Measurements from ENCODE around the gene NTSR2.

The NTSR2 gene

DNA sequence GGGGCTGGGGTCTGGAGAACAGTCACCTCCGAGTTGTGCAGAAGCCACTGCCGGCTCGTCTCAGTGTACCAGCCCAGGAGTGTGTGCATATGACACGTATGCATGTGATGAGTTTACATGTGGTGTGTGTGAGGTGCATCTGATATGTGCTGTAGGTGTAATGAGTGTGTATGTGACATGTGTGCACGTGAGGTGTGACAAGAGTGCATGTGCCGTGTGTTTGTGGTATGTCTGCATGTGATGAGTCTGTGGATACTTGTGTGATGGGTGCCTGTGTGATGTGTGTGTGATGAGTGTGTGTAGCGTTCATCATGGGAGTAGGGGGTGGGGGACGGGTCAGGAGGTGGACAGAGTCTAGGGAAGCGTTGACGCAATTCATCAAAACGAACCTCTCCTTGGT is 12.8 kb downstream of the NTSR2 start:
- DNase-seq: no peak

DNA sequence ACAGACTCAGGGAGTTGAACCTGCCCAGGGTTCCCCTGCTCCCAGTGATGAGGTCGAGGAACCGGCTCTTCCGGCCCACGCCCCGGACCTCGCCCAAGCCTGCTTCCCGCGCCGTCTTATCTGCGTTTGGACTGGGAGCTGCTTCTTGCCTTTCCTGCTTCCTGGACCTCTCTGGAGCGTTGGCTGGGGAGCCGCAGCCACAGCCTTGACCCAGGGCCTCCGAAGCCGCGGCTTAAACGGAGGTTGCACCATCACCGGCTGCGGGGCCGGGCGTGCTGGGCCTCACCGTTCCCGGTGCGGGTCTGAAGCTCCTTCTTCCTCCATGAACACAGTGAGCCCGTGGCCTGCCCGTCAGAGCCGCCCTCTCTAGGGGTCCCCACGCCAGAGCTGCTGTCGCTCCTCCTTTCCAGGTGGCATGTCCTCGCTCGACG is 13.3 kb downstream of the NTSR2 start:
- DNase-seq: no peak

- DNase-seq: no peak
These were observed 13.7 kb downstream of the NTSR2 start for GRCh38 chr2:11656252-11656651.

DNA sequence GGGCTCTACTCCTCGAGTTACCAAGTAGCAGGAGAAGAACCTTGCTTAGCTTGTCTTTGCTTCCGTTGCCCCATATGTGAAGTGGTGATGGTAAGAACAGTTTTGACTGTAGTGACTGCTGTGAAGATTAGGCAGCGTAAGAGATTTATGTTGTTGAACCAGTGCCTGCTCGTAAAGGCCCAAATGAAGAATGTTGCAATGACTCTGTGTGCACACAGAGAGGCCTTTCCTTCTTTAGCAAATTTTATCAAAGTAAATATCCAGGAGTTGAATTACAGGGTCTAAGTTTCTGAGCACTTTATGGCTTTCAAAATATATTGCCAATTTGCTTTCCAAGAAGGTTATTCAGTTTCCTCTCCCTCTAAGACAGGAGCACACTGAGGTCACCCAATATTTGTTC is 14.5 kb downstream of the NTSR2 start:
- no peak for DNase-seq

- no peak for DNase-seq
These were observed 17.4 kb downstream of the NTSR2 start for GRCh38 chr2:11652553-11652952.

DNA sequence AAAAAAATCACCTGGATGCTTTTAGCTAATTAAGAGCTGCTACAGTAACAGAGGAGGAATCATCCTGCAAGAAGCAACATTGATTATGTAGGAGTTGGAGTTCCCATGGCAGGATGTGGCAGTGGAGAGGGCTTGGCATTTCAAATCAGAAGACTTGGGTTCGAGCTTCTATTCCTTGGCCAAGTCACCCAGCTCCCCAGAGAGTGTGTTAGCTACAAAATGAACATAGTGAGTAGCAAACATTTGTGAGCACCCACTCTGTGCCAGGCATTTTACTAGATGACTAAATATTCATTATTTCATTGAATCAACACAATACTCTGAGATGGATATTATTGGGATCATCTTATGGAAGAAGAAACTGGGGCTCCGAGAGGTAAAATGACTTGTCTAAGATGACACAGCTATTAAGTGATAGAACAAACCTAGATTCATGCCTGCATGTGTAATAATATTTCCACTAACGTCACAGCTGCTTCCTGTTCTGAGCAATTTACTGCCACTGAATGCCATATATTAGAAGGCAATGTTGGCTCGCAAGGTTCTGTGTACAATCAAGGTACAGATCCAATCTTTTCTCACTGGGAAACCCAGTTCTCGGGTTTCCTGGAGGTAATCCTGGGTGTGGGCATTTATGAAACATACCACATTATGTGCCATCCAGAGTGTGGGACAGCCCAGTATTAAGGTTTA is 18.0 kb downstream of the NTSR2 start:
- DNase-seq: no peak

GRCh38 chr2:11649093-11649492 is 20.9 kb downstream of the NTSR2 start:
- DNase-seq: no peak

- DNase-seq: no peak
These were observed 22.0 kb downstream of the NTSR2 start for GRCh38 chr2:11647834-11648600.

DNA sequence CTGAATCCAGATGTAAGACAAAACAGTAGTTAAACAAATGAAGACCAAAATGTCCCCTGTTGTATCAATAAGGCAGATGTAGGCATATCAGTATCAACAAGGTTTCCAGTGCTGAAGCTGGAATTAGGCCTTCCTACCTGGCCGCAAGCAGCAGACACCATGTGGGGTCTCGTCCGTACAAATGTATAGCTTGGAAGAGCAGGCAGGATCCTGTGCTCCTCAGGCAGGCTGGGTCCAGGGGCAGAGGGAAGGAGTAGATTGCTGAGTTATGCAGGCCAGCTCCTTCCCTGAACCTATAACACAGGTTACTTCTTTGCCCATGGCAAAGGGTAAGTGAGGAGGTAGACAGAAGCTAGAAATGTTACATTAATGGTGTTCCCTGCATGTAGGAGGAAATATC is 23.5 kb downstream of the NTSR2 start:
- no peak for DNase-seq

GRCh38 chr2:11644293-11644692 is 25.7 kb downstream of the NTSR2 start:
- no peak for DNase-seq

DNA sequence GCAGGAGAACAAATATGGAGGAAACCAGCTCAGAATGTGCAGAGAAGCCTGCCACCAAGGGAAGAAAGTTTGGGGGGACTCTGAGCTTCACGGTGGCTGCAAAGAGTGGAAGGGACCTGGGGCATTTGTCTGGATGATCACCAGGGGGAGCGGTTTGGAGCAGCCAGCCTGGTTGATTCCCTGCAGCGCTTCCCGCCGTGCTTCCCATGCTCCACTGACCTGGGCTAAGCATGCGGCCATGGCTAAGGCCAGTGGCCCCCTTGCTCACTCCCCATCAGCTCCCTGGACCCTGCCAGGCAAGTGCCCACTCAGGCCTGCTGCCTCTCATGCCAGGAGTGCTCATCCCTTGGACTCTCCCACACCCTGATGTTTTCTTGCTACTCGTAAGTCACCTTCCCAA is 27.0 kb downstream of the NTSR2 start:
- no peak for DNase-seq

DNA sequence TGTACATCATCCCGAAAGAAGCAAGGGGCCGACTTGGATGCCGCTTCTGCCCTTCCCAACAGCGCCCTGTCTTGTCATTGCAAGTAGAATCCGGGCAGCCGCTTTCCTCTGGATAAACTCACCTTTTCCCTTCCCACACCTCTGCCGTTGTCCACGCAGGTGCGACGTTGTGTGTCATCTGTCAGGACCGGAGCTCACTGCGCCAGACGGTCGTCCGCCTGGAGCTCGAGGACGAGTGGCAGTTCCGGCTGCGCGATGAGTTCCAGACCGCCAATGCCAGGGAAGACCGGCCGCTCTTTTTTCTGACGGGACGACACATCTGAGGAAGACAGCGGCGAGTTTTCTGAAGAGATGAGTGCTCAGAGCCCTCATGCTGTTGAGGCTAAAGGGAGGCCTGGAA is 29.9 kb downstream of the NTSR2 start:
- DNase-seq: no peak

GRCh38 chr2:11639503-11639902 is 30.5 kb downstream of the NTSR2 start:
- no peak for DNase-seq

DNA sequence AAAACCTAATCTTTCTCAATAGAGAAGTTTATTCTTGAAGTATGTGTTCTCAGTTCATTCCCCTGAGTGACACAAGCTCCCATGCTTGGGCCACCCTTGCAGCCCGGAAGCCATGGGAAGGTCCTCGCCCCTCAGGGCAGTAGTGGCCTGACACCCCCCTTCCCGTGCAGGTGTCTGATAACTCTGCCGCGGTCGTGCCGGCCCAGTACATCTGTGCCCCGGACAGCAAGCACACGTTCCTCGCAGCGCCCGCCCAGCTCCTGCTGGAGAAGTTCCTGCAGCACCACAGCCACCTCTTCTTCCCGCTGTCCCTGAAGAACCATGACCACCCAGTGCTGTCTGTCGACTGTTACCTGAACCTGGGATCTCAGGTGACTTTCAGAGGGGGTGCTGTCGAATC is 32.4 kb downstream of the NTSR2 start:
- DNase-seq: no peak

DNA sequence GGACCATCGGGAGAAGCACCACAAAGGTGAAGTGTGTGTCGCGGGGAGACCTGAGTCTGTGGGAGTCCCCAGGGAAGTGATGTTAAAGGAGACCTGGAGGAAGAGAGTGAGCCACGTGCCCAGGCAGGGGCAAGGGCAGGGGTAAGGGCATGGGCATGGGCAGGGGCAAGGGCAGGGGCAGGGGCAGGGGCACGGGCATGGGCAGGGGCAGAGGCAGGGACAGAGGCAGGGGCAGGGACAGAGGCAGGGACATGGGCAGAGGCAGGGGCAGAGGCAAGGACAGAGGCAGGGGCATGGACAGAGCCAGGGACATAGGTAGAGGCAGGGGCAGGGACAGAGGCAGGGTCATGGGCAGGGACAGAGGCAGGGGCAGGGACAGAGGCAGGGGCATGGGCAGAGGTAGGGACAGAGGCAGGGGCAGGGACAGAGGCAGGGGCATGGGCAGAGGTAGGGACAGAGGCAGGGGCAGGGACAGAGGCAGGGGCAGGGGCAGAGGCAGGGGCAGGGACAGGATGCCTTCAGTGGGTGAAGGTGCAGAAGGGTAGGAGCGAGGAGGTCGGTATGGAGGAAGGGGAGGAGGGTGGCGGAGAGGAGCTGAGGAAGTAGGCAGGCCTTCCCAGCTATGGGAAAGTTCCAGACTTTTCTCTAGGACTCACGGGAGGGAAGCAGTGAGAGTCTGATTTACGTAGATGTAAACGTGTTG is 33.3 kb downstream of the NTSR2 start:
- DNase-seq: no peak

GRCh38 chr2:11635141-11635540 is 34.9 kb downstream of the NTSR2 start:
- DNase-seq: no peak

DNA sequence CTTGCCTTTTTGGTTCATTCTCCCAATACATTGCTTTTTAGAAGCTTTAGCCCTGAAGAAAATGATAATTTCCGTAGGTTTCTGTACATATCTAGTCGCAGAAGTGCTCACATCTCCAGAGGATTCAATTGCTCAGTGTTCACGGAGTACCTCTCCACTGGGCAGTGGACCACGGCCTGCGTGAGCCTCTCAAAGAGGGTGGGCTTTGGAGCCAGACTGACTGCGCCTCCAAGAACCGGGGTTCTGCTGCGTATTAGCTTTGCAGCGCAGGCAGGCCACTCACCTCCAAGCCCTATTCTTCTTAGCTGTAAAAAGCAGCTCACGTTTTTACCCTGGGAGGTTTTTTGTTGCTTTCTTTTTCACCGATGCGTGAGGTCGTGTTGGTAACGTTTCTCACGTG is 35.4 kb downstream of the NTSR2 start:
- DNase-seq: no peak

GRCh38 chr2:11633923-11634478 is 36.0 kb downstream of the NTSR2 start:
- DNase-seq: no peak

GRCh38 chr2:11631462-11631861 is 38.5 kb downstream of the NTSR2 start:
- DNase-seq: no peak

DNA sequence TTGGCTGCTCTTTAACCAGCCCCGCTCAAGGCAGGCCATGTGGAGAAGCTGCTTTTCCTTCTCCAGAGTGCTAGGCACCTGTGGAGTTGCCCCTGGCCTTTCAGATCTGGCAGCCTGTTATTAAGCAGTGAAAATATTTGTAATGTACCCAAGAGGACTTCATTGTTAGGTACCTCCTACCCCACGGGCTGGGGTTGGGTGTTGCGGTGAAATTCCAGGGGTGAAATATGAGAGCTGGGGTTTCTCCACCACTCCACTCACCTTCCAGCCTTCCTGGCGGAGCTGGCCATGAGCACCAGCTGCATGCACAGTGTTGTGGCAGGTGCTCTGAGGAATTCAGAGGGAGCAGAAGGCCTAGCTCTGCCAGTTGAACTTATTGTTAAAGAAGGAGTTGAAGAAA is 39.1 kb downstream of the NTSR2 start:
- DNase-seq: no peak

DNA sequence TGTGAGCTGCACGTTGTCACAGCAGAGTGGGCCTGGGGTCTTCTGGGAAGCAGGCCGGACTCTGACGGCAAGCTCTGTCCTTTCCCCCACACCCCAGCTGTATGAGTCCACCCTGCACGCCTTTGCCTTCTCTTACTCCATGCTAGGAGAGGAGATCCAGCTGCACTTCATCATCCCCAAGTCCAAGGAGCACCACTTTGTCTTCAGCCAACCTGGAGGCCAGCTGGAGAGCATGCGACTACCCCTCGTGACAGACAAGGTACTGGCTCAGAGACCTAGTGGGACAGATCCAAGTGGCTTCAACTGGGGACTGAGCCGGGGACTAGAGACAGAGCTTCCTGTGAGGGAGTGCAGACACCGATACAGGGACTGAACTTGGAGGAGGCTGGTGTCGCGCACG is 40.1 kb downstream of the NTSR2 start:
- no peak for DNase-seq

- DNase-seq: no peak
These were observed 40.8 kb downstream of the NTSR2 start for GRCh38 chr2:11629215-11629614.

DNA sequence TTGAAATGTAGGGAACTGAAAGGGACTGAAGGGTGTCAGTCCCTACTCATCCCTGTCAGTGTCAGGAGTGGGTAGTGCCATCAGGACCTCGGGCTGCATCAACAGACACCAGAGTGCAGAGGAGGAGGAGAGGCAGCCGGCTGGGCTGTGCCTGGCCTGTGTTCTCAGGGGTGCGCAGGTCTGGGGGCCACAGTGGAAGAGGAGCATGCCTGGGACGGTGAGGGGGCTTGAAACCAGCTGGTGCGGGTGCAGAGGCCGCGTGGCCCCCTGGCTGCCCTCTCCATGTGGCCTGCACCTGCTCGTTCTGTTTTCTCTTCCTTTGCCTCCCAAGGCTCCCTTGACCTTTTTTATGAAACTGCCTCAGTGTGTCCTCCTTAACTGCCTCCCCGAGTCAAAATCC is 41.3 kb downstream of the NTSR2 start:
- DNase-seq: no peak

GRCh38 chr2:11625671-11626070 is 44.3 kb downstream of the NTSR2 start:
- DNase-seq: no peak
